SIG-M5 (cell line): ENCODE measurements around the gene ADARB2.
"Not testable (repeated sequence)": the region's sequence is repeated elsewhere in the genome, so short reads cannot be mapped to it uniquely, and the experiment has no call there.

Source experiments
- DNase-seq: peaks from one replicate; lab custom pipeline; 2025; lab: John Stamatoyannopoulos, UW

ADARB2 gene

GRCh38 chr10:1642600-1643160 lies 94.6 kb downstream of the ADARB2 start:
- DNase-seq: no peak

- no peak for DNase-seq
Measured at GRCh38 chr10:1641402-1641801, 95.9 kb downstream of the ADARB2 start.

GRCh38 chr10:1638889-1639419 lies 98.4 kb downstream of the ADARB2 start:
- no peak for DNase-seq

- no peak for DNase-seq
Measured at GRCh38 chr10:1635340-1635739, 102.0 kb downstream of the ADARB2 start.

- no peak for DNase-seq
Measured at GRCh38 chr10:1634239-1634638, 103.1 kb downstream of the ADARB2 start.

GRCh38 chr10:1633783-1634182 lies 103.5 kb downstream of the ADARB2 start:
- no peak for DNase-seq

GRCh38 chr10:1632596-1632995 lies 104.7 kb downstream of the ADARB2 start:
- DNase-seq: no peak

GRCh38 chr10:1632141-1632540 lies 105.2 kb downstream of the ADARB2 start:
- DNase-seq: no peak

GRCh38 chr10:1631282-1631681 lies 106.0 kb downstream of the ADARB2 start:
- no peak for DNase-seq

GRCh38 chr10:1630304-1630703 lies 107.0 kb downstream of the ADARB2 start:
- DNase-seq: no peak

GRCh38 chr10:1629326-1630198 lies 107.8 kb downstream of the ADARB2 start:
- DNase-seq: no peak

- DNase-seq: no peak
Measured at GRCh38 chr10:1628757-1629156, 108.6 kb downstream of the ADARB2 start.

- DNase-seq: no peak
Measured at GRCh38 chr10:1627945-1628344, 109.4 kb downstream of the ADARB2 start.

- no peak for DNase-seq
Measured at GRCh38 chr10:1626835-1627234, 110.5 kb downstream of the ADARB2 start.

GRCh38 chr10:1626410-1626809 lies 110.9 kb downstream of the ADARB2 start:
- DNase-seq: no peak

- no peak for DNase-seq
Measured at GRCh38 chr10:1625731-1626130, 111.6 kb downstream of the ADARB2 start.

- no peak for DNase-seq
Measured at GRCh38 chr10:1625079-1625478, 112.2 kb downstream of the ADARB2 start.

- no peak for DNase-seq
Measured at GRCh38 chr10:1624240-1624639, 113.1 kb downstream of the ADARB2 start.

- no peak for DNase-seq
Measured at GRCh38 chr10:1620803-1621202, 116.5 kb downstream of the ADARB2 start.

GRCh38 chr10:1617376-1618317 lies 119.7 kb downstream of the ADARB2 start:
- DNase-seq: not testable (repeated sequence)

GRCh38 chr10:1616701-1617100 lies 120.6 kb downstream of the ADARB2 start:
- not testable (repeated sequence) for DNase-seq
